NCI-H1436 treated with DMSO at 0.1 percent for 48 hours (cell line): Measurements from ENCODE around the gene SLC26A4.

Source experiments
- DNase-seq: peaks from one replicate; lab custom pipeline; 2025; lab: John Stamatoyannopoulos, UW

The SLC26A4 gene

DNA sequence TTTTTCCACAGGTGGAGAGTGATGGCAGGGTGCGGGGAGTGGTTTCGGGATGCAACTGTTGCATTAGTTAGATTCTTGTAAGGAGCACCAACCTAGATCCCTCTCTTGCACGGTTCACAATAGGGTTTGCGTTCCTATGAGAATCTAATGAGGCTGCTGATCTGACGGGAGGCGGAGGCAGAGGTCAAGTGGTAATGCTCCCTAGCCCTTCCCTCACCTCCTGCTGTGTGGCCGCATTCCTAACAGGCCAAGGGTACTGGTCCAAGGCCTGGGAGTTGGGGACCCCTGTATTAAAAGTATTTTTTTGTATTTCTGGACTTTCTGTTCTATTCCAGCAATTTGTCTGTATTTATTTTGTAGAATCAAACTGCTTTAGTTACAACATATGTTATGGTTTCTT lies 90.5 kb downstream of the SLC26A4 start:
- DNase-seq, result no peak

DNA sequence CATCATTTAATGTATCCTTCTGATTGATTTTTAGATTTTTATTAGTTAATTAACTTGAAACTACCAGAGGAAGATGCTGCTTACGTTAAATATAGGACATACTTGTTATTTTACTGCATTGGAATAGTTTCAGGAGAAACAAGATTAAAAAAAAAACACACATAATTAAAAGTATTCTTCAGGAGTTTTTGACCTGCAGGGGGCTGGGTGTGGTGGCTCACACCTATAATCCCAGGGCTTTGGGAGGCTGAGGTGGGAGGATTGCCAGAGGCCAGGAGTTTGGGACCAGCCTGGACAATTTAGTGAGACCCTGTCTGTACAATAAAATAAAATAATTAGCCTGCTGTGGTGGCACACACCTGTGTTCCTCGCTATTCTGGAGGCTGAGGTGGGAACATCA lies 94.0 kb downstream of the SLC26A4 start:
- DNase-seq, result no peak

DNA sequence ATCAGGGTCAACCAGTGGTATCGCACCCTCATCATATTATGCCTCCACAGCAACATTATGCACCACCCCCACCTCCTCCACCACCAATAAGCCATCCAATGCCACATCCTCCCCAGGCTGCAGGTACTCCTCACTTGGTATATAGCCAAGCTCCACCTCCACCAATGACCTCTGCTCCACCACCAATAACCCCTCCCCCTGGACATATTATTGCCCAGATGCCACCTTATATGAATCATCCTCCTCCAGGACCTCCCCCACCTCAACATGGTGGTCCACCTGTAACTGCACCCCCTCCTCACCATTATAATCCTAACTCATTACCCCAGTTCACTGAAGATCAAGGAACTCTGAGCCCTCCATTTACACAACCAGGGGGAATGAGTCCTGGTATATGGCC lies 98.0 kb downstream of the SLC26A4 start:
- DNase-seq, result no peak

DNA sequence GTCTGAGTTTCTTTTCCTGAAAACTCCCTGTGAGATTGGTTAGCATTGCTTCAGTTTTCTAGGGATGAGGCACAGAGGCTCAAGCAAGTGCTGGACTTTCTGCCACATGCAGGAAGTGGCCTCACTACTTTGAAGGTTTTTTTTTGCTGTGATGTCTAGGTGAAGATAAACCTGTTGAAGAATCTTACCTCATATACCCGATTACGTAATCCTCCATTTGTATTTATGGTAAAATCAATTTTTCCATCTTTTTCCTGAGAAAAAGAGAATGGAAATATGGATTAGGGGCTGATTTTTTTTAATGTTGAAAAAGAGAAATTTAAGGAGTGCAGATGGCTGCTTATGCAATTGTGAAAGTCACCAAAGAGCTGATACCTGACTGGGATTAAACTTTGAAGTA lies 106.8 kb downstream of the SLC26A4 start:
- DNase-seq, result no peak
